PC-3 (cell line): ENCODE measurements around the gene HES7. TPM values are rescaled to one million over a fixed set of nuclear protein-coding genes. Genes with fewer than 3 reads are reported as not detected.

Experiments used
- ATAC-seq: fragments of 200-7000 bp; cut with Tn5 transposase; 2 replicates; pipeline ENCODE4 v1.9.1; 2020; ENCODE audit warnings: mild to moderate bottlenecking, moderate library complexity
- BruUV-seq: library from RNA; stranded (reverse); fragments of 400-500 nt; replicated peaks from 2 replicates; lab custom pipeline; 2021; lab: Mats Ljungman, UMichigan
- CTCF ChIA-PET: fragments of 300-600 bp; sonication (Branson Sonifier 250); formaldehyde crosslinking; loops from one replicate; lab custom pipeline; 2022; ENCODE audit warnings: antibody characterized with exemption; lab: Charles Lee
- POLR2A ChIA-PET: fragments of 300-600 bp; sonication (Branson Sonifier 250); formaldehyde crosslinking; loops from one replicate; lab custom pipeline; 2022; ENCODE audit warnings: antibody characterized with exemption; ENCODE audit not compliant: unreplicated experiment; lab: Charles Lee
- DNase-seq: peaks from one replicate; pipeline ENCODE4 v3.0.0-alpha.2; 2015
- H2AFZ ChIP-seq: fragments of 300-600 bp; sonication (generic); 2 replicates; pipeline ENCODE4 v1.6.0; 2016; ENCODE audit warnings: antibody characterized with exemption, low read length
- H3F3A ChIP-seq: fragments of 300-600 bp; sonication (generic); one replicate; pipeline ENCODE4 v1.6.0; 2017; ENCODE audit warnings: antibody characterized with exemption, low read length, control low read depth, mild to moderate bottlenecking; ENCODE audit not compliant: unreplicated experiment
- H3K27ac ChIP-seq: fragments of 300-600 bp; sonication (generic); 2 replicates; pipeline ENCODE4 v1.5.1; 2016; ENCODE audit warnings: mild to moderate bottlenecking, low read length
- H3K27me3 ChIP-seq: fragments of 300-600 bp; sonication (generic); 2 replicates; pipeline ENCODE4 v1.6.1; 2016; ENCODE audit warnings: low read length, mixed read lengths
- H3K36me3 ChIP-seq: fragments of 300-600 bp; sonication (generic); 2 replicates; pipeline ENCODE4 v1.6.1; 2016; ENCODE audit warnings: low read depth, mixed run types, low read length, mixed read lengths
- H3K4me1 ChIP-seq: fragments of 300-600 bp; sonication (generic); 2 replicates; pipeline ENCODE4 v1.5.1; 2016; ENCODE audit warnings: low read length; ENCODE audit not compliant: insufficient read depth
- H3K4me2 ChIP-seq: fragments of 300-600 bp; sonication (generic); 2 replicates; pipeline ENCODE4 v1.6.0; 2016; ENCODE audit warnings: low read length
- H3K4me3 ChIP-seq: fragments of 300-600 bp; sonication (generic); 2 replicates; pipeline ENCODE4 v1.5.1; 2016; ENCODE audit warnings: mild to moderate bottlenecking, low read length, mixed read lengths
- H3K79me2 ChIP-seq: fragments of 300-600 bp; sonication (generic); 2 replicates; pipeline ENCODE4 v1.6.1; 2017; ENCODE audit warnings: low read length, mixed read lengths
- H3K9ac ChIP-seq: fragments of 300-600 bp; sonication (generic); 2 replicates; pipeline ENCODE4 v1.6.0; 2016; ENCODE audit warnings: mild to moderate bottlenecking, low read length
- H3K9me2 ChIP-seq: fragments of 300-600 bp; sonication (generic); replicated peaks from 2 replicates; pipeline ENCODE4 v1.6.1; 2016; ENCODE audit warnings: mixed run types, low read length, mixed read lengths
- H3K9me3 ChIP-seq: fragments of 300-600 bp; sonication (generic); 2 replicates; pipeline ENCODE4 v1.6.1; 2016; ENCODE audit warnings: low read length, mixed read lengths
- H4K20me1 ChIP-seq: fragments of 300-600 bp; sonication (generic); 2 replicates; pipeline ENCODE4 v1.6.1; 2016; ENCODE audit warnings: low read length, mixed read lengths
- CTCF ChIP-seq: fragments of 300-600 bp; sonication (generic); conservative IDR thresholded peaks from 2 replicates; pipeline ENCODE4 v1.5.1; 2017; ENCODE audit warnings: antibody characterized with exemption, low read depth, mild to moderate bottlenecking, low read length
- EZH2 ChIP-seq: fragments of 300-600 bp; sonication (generic); IDR thresholded peaks from one replicate; pipeline ENCODE4 v1.6.1; 2017; ENCODE audit warnings: antibody characterized with exemption, mild to moderate bottlenecking, low read length; ENCODE audit not compliant: unreplicated experiment
- EZH2phosphoT487 ChIP-seq: fragments of 300-600 bp; sonication (generic); IDR thresholded peaks from 2 replicates; pipeline ENCODE4 v1.6.1; 2018; ENCODE audit warnings: mild to moderate bottlenecking, antibody characterized with exemption, low read length, borderline replicate concordance
- intact Hi-C: fragments of 100-400 bp; cut with micrococcal nuclease; formaldehyde crosslinking; loops from 2 replicates; pipeline ENCODE4 v1.9.0; 2023
- total RNA-seq: library from RNA; depleted of rRNA; stranded (reverse); fragments of >200 nt; gene quantifications from 2 replicates; pipeline ENCODE4 v1.2.3, GENCODE V29; 2014

The HES7 gene
- total RNA-seq, 1 experiment from 2014 or later: not detected

GRCh38 chr17:8150194-8151119 lies 26.6 kb upstream of the HES7 start:
- no TSS peak for BruUV-seq
- H3K4me3 ChIP-seq: peak overlapping the region; percentile 66

GRCh38 chr17:8149419-8150193 lies 25.7 kb upstream of the HES7 start:
- ATAC-seq (no peak), DNase-seq (no peak)
- peaks cover 4% of the 10 kb centered on the region; the same call in 1 of the 2 replicates for H3K36me3 ChIP-seq
- ChIA-PET POLR2A (no interaction called here), CTCF (no interaction called here)
- no peak overlapping the region for H3K9ac ChIP-seq
- no peaks in the 10 kb centered on the region for H3K9me3 ChIP-seq
- no peaks in the 10 kb centered on the region for H3K27me3 ChIP-seq
- H4K20me1 ChIP-seq: peaks cover 9% of the 10 kb centered on the region; the same call in 1 of the 2 replicates
- H3K9me2 ChIP-seq: no peaks in the 10 kb centered on the region
- TF ChIP-seq EZH2phosphoT487 (no peak), CTCF (no peak), EZH2 (no peak)
- H3F3A ChIP-seq: no peaks in the 10 kb centered on the region
- intact Hi-C loops: no loop called here
- no peak overlapping the region for H3K4me2 ChIP-seq
- peaks cover 23% of the 10 kb centered on the region for H3K79me2 ChIP-seq
- no TSS peak for BruUV-seq
- no peak overlapping the region for H3K27ac ChIP-seq
- no peak overlapping the region for H2AFZ ChIP-seq
- H3K4me3 ChIP-seq: no peak overlapping the region
- peaks cover 26% of the 10 kb centered on the region for H3K4me1 ChIP-seq

More at GRCh38 chr17:8150194-8151119, 26.6 kb upstream of the HES7 start:
- Histone ChIP-seq H4K20me1 (peaks cover 17% of the 10 kb centered on the region; the same call in 1 of the 2 replicates), H3F3A (no peaks in the 10 kb centered on the region), H3K27me3 (no peaks in the 10 kb centered on the region), H3K9me3 (no peaks in the 10 kb centered on the region), H2AFZ (no peak overlapping the region), H3K4me1 (peaks cover 35% of the 10 kb centered on the region), H3K36me3 (peaks cover 4% of the 10 kb centered on the region; the same call in 1 of the 2 replicates), H3K9ac (peak overlapping the region; percentile 15; the same call in 1 of the 2 replicates), H3K4me2 (peak overlapping the region; percentile 91), H3K27ac (no peak overlapping the region), H3K79me2 (peaks cover 31% of the 10 kb centered on the region), H3K9me2 (no peaks in the 10 kb centered on the region)
- TF ChIP-seq EZH2phosphoT487 (no peak), CTCF (no peak), EZH2 (no peak)
- DNase-seq: no peak
- ChIA-PET CTCF (no interaction called here), POLR2A (interaction anchor here (0.6 kb wide), 1 partner anchor 463 kb away, joined by 3 read pairs; the partner anchor contains the start of gene TP53)
- no peak for ATAC-seq
- intact Hi-C loops: no loop called here
